ENCODE measurements around the gene ZNF700.
A peak's percentile ranks its signal among the peaks of the same experiment; 100 is the strongest.

Gene ZNF700

GRCh38 chr19:11963566-11964355 lies 38.9 kb downstream of the ZNF700 start:
- Histone ChIP-seq H3K9me2 (ENCODE audit: low read depth, low read length) (no peaks in the 10 kb centered on the region), H3K36me3 (ENCODE audit: insufficient read depth, low read length) (no peaks in the 10 kb centered on the region), H3K4me2 (ENCODE audit: low read length) (peak overlapping the region; percentile 76), H3K27ac (ENCODE audit: low read depth, low read length, poor library complexity, severe bottlenecking) (peak overlapping the region; percentile 70), H3K4me1 (ENCODE audit: insufficient read depth, low read length, severe bottlenecking) (peaks cover 15% of the 10 kb centered on the region), H4K20me1 (ENCODE audit: insufficient read depth, low read length) (no peaks in the 10 kb centered on the region), H3K4me3 (ENCODE audit: low read depth, low read length, poor library complexity, severe bottlenecking) (peak overlapping the region; percentile 86), H3K79me2 (ENCODE audit: insufficient read depth, low read length) (no peaks in the 10 kb centered on the region), H2AFZ (ENCODE audit: low read length) (no peak overlapping the region), H3K9me3 (ENCODE audit: low read length) (0 out of 2 replicates have a peak, but pooled peaks cover 2% of the 10 kb centered on the region), H3F3A (ENCODE audit: insufficient read depth, low read length) (no peaks in the 10 kb centered on the region), H3K27me3 (ENCODE audit: insufficient read depth, low read length) (no peaks in the 10 kb centered on the region), H3K9ac (ENCODE audit: low read length) (no peak overlapping the region; the same call in 1 of the 2 replicates)
- TF ChIP-seq EZH2 (IDR thresholded peaks at IDR 0.05; ENCODE audit: borderline replicate concordance, low read length) (no peak), CTCF (IDR thresholded peaks at IDR 0.05; ENCODE audit: low read length) (peak; percentile 78)

GRCh38 chr19:11964496-11964857 lies 39.6 kb downstream of the ZNF700 start:
- Histone ChIP-seq H3K27me3 (ENCODE audit: insufficient read depth, low read length) (no peaks in the 10 kb centered on the region), H3F3A (ENCODE audit: insufficient read depth, low read length) (no peaks in the 10 kb centered on the region), H3K9me2 (ENCODE audit: low read depth, low read length) (no peaks in the 10 kb centered on the region), H3K9ac (ENCODE audit: low read length) (peak overlapping the region; percentile 45; the same call in 1 of the 2 replicates), H3K79me2 (ENCODE audit: insufficient read depth, low read length) (no peaks in the 10 kb centered on the region), H3K4me3 (ENCODE audit: low read depth, low read length, poor library complexity, severe bottlenecking) (peak overlapping the region; percentile 86), H3K36me3 (ENCODE audit: insufficient read depth, low read length) (peaks cover 5% of the 10 kb centered on the region; the same call in 1 of the 2 replicates), H3K4me1 (ENCODE audit: insufficient read depth, low read length, severe bottlenecking) (peaks cover 15% of the 10 kb centered on the region), H3K4me2 (ENCODE audit: low read length) (peak overlapping the region; percentile 76), H4K20me1 (ENCODE audit: insufficient read depth, low read length) (no peaks in the 10 kb centered on the region), H3K9me3 (ENCODE audit: low read length) (0 out of 2 replicates have a peak, but pooled peaks cover under 1% of the 10 kb centered on the region), H2AFZ (ENCODE audit: low read length) (no peak overlapping the region), H3K27ac (ENCODE audit: low read depth, low read length, poor library complexity, severe bottlenecking) (peak overlapping the region; percentile 70)
- peak; percentile 31; the same call in 1 of the 2 replicates for TF ChIP-seq CTCF (IDR thresholded peaks at IDR 0.05; ENCODE audit: low read length)
- TF ChIP-seq EZH2 (IDR thresholded peaks at IDR 0.05; ENCODE audit: borderline replicate concordance, low read length) = no peak

GRCh38 chr19:11964858-11965645 lies 40.1 kb downstream of the ZNF700 start, which contains the start of gene ZNF763:
ZNF763 (plus strand) TSS chr19:11965040; CDS start chr19:11965209, 169 bp downstream.
- H3K4me3 ChIP-seq (ENCODE audit: low read depth, low read length, poor library complexity, severe bottlenecking) = peak within 1 kb of the TSS; percentile 86
- H2AFZ ChIP-seq (ENCODE audit: low read length) = no peak within 1 kb of the TSS
- H3K9ac ChIP-seq (ENCODE audit: low read length) = peak within 1 kb of the TSS; percentile 81
- H3K36me3 ChIP-seq (ENCODE audit: insufficient read depth, low read length) = peaks cover 6% of the 10 kb centered on the region; the same call in 1 of the 2 replicates
- no peaks in the 10 kb centered on the region for H3K9me2 ChIP-seq (ENCODE audit: low read depth, low read length)
- H3K79me2 ChIP-seq (ENCODE audit: insufficient read depth, low read length) = no peaks in the 10 kb centered on the region
- no peaks in the 10 kb centered on the region for H3K9me3 ChIP-seq (ENCODE audit: low read length)
- peak within 1 kb of the TSS; percentile 76 for H3K4me2 ChIP-seq (ENCODE audit: low read length)
- H3F3A ChIP-seq (ENCODE audit: insufficient read depth, low read length) = no peaks in the 10 kb centered on the region
- no peaks in the 10 kb centered on the region for H3K27me3 ChIP-seq (ENCODE audit: insufficient read depth, low read length)
- no peaks in the 10 kb centered on the region for H4K20me1 ChIP-seq (ENCODE audit: insufficient read depth, low read length)
- peak within 1 kb of the TSS; percentile 70 for H3K27ac ChIP-seq (ENCODE audit: low read depth, low read length, poor library complexity, severe bottlenecking)
- TF ChIP-seq EZH2 (IDR thresholded peaks at IDR 0.05; ENCODE audit: borderline replicate concordance, low read length) = no peak
- TF ChIP-seq CTCF (IDR thresholded peaks at IDR 0.05; ENCODE audit: low read length) = no peak
- peaks cover 15% of the 10 kb centered on the region for H3K4me1 ChIP-seq (ENCODE audit: insufficient read depth, low read length, severe bottlenecking)

All from OCI-LY1 (cell line).